GM10248 (cell line): Measurements from ENCODE around the gene CST1.
"Not testable (repeated sequence)": the region's sequence is repeated elsewhere in the genome, so short reads cannot be mapped to it uniquely, and the experiment has no call there.

ENCODE experiments used
- CTCF ChIA-PET: fragments of 300-600 bp; sonication (Branson Sonifier 250); formaldehyde crosslinking; extraction: SDS; loops from one replicate; lab custom pipeline; 2021; ENCODE audit warnings: antibody characterized with exemption; lab: Yijun Ruan, JAX
- POLR2A ChIA-PET: fragments of 350-650 bp; sonication (Branson Sonifier 250); formaldehyde crosslinking; extraction: SDS; loops from one replicate; lab custom pipeline; 2020; ENCODE audit warnings: antibody characterized with exemption; lab: Yijun Ruan, JAX
- DNase-seq: peaks from one replicate; pipeline ENCODE4 v3.0.0; 2012; ENCODE audit errors: extremely low spot score
- CTCF ChIP-seq: IDR thresholded peaks from 2 replicates; pipeline ENCODE4 v1.5.1; 2012; ENCODE audit warnings: mild to moderate bottlenecking, low read depth; ENCODE audit errors: extremely low read depth, missing control alignments, control extremely low read depth

Gene CST1

GRCh38 chr20:23776067-23776771, 25.5 kb upstream of the CST1 start:
- TF ChIP-seq CTCF, result no peak
- ChIA-PET POLR2A (no interaction called here), CTCF (no interaction called here)
- DNase-seq, result no peak

DNA sequence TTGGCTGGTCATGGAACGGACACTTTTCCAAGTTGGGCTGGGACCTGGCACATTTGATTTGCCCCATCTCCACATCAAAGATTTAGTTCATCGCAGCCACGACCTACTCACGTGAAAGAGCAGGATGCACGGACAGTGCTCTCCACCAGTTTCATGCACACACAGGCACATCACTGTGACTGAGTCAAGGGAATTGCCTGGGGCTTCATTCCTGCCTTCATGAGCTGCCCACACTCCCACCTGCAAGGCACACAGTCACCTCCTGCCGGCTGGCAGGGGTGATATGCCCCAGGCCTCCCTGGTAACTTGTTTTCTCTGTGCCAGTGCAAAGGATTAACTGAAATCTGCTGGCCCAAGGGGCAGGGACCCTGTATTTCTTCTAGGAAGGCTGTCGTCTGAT, 23.3 kb upstream of the CST1 start:
- TF ChIP-seq CTCF, result no peak
- CTCF ChIA-PET, result no interaction called here
- POLR2A ChIA-PET, result no interaction called here
- no peak for DNase-seq

DNA sequence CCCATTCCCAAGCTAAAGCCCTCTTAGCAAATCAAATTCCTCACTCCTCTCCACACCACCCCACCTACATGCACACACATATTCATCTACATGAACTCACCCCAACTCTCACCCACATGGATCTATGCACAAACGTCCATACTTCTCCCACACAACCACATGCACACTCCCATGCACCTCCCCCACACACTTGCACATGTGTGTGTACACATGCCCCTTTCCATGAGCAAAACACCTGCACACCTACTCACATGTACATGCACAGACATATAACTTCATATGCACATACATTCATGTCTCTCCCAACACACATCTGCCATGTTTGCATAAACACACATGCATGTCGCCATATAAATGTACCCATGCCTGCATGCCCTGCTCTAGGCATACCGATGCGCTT, 22.8 kb upstream of the CST1 start:
- ChIA-PET POLR2A (no interaction called here), CTCF (no interaction called here)
- no peak for TF ChIP-seq CTCF
- no peak for DNase-seq

DNA sequence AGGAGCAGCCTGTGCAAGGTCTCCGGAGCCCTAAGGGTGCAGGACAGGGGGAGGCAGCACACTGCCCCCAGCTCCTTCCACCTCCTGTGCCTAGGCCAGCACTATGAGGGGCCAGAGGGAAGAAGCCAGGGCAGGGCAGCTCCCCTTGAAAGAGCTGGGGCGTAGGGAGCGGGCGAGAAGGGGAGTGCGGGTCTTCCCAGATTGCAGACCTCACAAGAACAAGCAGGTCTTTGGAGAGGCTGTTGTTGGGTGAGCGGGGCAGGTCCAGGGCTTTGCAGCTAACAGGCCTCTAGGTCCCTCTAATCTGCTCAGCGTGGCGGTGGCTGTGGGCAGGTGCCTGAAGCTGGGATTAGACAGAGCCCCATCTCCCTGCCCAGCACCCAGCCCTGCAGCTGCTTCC, 22.4 kb upstream of the CST1 start:
- no peak for TF ChIP-seq CTCF
- ChIA-PET CTCF (no interaction called here), POLR2A (no interaction called here)
- DNase-seq, result no peak

DNA sequence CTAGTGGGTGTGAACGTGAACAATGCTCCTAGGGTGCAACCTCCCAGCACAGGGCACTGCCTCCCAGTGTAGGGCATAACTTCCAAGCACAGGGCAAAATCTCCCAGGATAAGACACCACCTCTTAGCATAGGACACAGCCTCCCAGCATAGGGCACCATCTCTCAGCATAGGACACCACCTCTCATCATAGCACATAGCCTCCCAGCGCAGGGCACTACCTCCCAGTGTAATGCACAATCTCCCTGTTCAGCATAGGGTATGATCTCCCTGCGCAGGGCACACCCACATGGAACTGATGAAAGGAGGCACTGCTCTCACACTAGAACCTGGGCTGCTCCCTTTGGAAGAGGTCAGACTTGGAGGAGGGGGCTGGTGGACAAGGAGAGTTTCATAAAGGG, 21.3 kb upstream of the CST1 start:
- CTCF ChIA-PET, result no interaction called here

DNA sequence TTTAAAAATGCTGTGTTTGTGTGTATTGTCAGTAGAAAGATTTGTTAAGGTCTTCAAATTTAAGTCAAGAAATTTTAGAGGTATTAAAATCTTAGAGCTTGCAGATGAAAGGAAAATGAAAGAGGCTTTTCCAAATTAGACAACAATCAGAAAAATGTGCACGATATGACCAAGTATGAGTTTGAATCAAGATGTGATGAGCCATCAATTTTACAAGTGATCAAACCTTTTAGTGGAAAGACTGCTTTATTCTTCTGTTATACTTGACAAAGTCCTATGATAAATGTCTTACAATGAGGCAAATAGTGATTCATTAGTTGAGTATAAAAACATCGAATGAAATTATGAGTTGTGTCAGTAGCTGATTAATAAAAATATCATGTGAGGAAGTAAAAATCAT, 19.6 kb upstream of the CST1 start:
- POLR2A ChIA-PET, result no interaction called here
- no peak for DNase-seq
- CTCF ChIA-PET, result interaction anchor here (2.2 kb wide), 1 partner anchor 12 kb away, joined by 8 read pairs; no protein-coding TSS in a partner anchor
- no peak for TF ChIP-seq CTCF

More for the DNA sequence above, 21.3 kb upstream of the CST1 start:
- no peak for TF ChIP-seq CTCF
- no peak for DNase-seq
- POLR2A ChIA-PET, result no interaction called here

DNA sequence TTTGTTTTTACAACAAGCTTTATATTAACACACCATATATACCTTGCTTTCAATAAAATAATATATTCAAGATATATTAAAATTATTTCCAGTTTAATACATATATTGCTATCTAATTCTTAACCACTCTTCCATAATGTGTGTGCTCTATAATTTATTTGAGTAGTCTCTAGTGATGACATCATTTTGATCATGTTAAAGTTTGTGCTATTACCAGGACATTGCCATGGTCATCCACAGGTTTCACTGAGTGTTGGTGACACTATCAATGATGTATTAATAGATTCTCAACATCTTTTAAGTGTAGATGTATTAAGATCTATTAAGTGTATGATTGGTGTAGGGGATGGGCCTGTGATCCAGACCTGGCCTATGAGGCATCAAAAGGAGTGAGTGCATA, 17.8 kb upstream of the CST1 start:
- POLR2A ChIA-PET, DNase-seq: not testable (repeated sequence)
- CTCF ChIA-PET, result interaction anchor here (2.2 kb wide), 1 partner anchor 13 kb away, joined by 8 read pairs; no protein-coding TSS in a partner anchor
